RKO (cell line): ENCODE data around the gene MOSMO.
"Not testable (repeated sequence)": the region's sequence is repeated elsewhere in the genome, so short reads cannot be mapped to it uniquely, and the experiment has no call there.

Experiments used
- DNase-seq: peaks from one replicate; pipeline ENCODE4 v3.0.0-alpha.2; 2016; ENCODE audit warnings: low spot score

MOSMO gene

DNA sequence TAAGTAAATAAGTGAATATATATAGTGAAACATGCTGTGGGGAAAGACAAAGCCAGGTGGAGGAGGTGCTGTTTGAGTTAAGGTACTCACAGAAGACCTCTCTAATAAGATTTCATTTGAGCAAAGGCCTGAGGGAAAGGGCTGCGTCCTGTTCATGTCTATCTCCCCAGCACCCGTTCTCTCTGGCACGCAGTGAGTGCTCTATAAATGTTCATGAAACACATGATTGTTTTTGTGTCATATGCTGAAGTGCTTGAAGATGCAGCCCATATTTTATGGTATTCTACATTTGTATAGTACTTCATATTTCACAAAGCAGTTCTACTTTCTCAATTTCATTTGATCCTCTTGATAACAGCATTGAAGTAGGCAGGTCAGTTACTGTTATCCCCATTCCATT is 85.4 kb downstream of the MOSMO start:
- DNase-seq = no peak

DNA sequence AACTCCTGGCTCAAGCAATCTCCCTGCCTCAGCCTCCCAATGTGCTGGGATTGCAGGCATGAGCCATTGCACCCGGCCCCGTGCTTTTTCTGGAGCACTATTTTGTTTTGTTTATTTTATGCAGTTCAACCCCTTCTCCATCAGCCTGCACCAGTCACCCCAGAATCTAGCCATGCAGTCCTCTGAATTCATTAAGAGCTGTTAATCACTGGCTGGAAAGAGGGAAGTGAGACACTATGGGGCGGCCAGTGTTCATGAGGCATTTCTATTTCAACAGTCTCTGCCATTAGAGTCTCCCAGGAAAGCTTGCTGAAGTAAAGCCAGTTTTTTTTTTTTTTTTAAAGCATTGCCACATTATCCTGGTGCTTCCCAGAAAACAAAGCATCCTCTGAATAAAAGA is 86.1 kb downstream of the MOSMO start:
- no peak for DNase-seq

DNA sequence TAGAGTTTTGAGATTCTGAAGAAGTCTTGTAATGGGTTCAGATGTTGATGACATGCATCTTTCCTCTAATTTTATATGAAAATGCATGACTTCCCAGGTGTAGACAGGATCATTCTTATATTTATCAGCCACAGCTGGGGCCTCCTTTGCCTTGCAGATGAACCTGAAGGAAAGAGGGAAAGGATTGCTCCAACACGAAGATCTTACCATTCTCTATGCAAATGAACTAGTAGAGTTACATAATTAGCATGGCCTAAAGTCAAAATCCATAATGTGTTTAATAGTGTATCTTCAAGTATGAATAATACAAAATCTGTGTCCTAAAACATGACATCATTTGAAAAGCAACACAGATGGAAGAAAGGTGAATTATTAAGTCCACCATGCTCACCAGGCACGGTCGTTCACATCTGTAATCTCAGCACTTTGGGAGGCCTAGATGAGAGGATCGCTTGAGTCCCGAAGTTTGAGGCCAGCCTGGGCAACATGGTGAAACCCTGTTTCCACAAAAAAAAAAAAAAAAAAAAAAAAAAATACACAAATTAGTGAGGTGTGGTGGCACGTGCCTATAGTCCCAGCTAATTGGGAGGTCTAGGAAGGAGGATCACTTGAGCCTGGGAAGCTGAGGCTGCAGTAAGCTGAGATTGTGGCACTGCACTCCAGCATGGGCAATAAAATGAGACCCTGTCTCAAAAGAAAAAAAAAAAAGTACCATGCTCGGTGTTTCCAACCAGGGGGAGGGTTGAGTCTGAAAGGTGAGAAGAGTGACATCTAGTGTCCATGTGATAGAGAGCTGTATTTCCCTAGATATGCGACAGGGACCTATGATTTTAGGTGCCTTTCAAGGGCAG is 90.7 kb downstream of the MOSMO start:
- peak; percentile 68 for DNase-seq

DNA sequence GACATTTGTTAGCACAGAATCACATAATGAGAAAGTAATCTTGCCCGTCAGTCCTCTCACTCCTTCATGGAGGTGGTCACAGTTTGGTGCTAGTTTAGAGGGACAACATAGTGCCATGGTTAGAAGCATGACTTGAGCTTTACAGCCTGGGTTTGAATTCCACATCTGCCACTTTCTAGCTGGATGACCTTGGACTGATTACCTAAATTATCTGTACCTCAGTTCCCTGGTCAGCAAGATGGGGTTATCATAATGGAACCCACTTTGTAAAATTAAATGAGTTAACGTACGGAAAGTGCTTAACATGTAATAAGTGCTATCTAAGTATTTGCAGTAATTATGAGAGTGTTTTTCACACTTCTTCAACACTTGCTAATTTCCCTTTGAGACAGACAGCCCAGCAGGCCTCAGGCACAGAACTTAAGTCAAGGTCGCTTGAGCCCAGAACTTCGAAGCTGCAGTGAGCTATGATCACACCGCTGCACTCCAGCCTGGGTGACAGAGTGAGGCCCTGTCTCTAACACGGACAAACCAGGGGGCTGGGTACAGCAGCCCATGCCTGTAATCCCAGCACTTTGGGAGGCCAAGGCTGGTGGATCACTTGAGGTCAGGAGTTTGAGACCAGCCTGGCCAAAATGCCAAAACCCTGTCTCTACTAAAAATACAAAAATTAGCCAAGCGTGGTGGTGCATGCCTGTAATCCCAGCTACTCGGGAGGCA is 91.5 kb downstream of the MOSMO start:
- DNase-seq = no peak

DNA sequence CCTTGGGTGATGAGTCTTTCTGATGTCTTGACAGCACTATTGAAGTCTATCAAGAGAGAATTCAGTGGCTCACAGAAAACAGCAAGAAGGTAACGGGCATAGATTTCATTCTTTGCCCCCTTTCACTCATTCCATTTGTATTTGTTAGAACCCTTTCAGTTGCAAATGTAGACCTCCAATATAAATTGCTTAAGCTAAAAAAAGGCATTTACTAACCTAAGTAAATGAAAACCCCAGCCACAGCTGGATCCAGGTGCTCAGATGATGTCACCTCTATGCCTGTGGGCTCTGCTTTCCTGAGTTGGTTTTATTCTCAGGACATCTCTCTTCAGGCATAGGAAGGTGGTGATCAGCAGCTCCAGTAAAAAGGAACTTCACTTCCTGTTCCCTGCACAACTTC is 95.5 kb downstream of the MOSMO start:
- no peak for DNase-seq

DNA sequence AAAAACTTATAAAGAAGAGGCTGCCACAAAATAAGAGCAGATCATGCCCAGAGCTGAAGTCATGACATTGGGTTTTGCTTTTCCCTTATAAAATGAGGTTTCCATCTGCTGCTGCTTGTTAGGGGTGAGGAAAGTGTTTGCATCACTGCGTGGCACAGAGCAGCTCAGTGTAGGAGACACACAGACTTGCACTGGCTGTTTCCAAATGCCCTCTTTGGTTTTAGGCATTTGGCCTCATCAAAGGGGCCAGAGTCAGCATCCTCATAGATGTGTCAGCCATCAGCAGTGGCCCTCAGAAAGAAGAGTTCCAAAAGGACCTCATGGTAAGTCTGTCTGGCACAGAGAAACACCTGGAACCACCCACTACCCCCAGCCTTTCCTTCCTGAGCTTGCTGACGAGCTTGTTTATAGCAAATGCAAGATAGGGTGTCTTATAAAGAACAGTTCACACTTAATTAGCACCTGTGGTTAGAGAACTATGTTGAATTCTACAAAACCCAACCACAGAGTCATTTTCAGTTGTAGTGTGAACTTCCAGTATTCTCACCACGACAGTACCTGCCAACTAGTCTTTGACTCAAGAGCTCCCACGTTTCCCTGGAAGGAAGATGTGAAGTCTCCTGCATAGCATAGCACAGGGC is 101.5 kb downstream of the MOSMO start:
- no peak for DNase-seq

DNA sequence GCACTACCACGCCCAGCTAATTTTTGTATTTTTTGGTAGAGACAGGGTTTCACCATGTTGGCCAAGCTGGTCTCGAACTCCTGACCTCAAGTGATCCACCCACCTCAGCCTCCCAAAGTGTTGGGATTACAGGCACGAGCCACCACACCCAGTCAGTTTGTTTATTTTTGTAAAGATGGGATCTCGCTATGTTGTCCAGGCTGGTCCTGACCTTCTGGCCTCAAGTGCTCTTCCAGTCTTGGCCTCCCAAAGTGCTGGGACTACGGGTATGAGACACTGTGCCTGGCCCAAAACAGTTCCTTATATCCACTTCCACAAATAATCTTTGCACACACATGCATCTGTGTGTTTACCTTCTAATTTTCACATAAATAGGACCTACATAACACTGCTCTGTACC is 103.7 kb downstream of the MOSMO start:
- DNase-seq = not testable (repeated sequence)

DNA sequence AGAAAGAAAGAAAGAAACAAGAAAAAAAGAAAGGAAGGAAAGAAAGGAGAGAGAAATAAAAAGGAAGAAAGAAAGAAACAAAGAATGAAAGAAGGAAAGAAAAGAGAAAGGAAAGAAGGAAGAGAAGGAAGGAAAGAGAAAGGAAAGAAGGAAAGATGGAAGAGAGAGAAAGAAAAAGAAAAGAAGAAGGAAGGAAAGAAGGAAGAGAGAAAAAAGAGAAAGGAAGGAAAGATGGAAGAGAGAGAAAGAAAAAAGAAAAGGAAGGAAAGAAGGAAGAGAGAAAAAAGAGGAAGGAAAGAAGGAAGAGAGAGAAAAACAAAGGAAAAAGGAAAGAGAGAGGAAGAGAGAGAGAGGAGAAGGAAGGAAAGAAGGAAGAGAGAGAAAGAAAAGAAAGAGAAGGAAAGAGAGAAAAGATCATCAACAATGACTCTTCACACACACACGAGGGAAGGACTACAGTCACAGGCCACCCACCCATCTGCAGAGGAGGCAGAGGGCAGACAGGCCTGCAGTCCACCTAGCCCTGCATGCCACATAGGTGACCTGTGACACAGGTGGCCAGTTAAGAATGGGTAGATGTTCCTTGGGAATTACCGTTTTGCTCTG is 108.3 kb downstream of the MOSMO start:
- DNase-seq = no peak

DNA sequence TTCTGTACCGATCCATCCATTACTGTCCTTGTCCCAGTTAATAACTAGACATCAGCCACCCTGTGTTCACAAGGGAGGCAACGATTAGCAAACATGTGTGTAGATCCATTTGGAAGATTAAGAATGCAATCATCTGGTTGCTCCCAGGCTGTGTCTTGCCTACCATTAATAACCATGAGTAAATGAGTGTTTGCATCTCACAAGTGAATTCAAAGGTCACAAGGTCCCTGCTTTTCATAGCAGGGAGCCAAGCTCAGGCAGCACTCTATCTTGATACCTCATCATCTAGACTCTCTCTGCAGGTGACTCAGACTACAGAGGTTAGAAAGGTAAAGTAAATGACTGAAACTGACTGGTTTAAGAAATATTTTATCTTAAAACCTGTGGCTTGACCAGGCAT is 109.7 kb downstream of the MOSMO start:
- no peak for DNase-seq

DNA sequence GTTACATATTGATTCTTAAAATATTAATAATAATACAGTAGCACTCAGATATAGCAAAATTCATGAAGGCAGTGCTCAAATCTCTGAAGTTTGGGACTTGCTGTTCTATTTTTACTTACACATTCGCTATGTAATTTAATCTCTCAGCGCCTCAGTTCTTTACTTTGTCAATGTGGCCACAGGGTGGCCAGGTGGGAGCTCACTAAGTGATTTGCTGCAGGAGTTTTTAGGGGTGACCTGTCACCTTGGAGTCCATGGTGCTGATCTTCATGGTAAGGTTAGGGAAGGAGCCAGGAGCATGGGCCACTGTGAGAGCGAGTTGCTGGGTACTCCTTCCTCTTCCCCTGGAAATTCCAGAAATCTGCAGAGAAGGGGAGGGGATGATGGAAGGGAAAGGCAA is 112.5 kb downstream of the MOSMO start:
- no peak for DNase-seq

DNA sequence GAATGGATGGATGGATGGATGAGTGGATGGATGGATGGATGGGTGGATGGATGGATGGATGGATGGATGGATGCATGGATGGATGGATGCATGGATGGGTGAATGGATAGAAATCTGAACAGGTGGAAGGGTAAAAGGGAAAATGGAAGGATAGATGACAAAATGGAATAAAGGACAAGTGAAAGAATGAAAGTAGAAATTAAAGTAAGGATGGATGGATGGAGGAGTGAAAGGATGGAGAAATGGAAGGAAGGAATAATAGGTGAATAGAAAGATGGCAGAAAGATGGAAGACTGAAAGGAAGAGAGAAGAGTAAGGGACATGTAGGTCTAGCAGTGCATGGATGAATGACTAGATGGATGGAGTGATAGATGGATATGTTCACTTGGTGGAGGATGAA is 114.3 kb downstream of the MOSMO start:
- DNase-seq = no peak

DNA sequence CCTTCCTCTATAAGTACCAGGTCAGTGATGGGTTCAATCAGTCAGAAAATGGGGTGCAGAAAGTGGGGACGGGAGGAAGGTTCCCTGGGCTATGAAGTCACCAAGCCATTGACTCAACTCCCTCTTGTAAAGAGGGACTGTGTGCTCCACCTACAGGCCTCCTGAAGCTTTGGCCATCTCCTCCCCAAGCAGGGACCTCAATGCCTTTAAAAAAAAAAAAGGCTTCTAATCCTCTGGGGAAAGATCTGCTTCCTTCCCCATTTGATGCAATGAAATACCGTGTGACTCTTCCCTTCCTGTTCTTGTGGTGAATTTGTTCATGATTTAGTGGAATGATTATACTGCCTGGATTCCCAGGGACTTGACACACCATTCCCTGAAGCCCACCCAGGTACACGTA is 115.2 kb downstream of the MOSMO start:
- peak; percentile 37 for DNase-seq

DNA sequence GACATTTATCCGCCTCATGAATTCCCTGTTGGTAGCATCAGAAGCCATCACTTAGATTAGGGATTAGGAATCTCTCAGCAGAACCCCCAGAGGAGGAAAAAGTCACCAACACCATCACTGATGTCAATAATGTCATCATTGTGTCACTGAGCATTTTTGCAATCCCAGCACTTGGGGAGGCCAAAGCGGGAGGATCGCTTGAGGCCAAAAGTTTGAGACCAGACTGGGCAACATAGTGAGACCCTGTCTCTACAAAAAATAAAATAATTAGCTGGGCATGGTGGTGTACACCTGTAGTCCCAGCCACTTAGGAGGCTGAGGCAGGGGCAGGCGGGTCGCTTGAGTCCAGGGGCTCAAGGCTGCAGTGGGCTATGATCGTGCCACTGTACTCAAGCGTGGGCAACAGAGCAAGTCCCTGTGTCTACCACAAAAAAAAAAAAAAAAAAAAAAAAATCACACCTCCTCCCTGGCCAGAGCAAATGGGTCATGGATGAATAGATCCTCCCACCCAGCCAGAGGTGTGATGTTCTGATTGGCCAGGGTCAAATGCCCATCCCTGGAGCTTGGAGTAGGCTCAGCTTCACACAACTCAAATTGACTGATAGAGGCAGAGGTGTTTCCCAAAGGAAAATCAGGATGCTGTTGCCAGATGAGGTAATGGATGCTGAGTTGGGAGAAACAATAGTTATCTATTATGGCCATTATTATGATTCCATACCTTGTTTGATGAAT is 116.0 kb downstream of the MOSMO start:
- no peak for DNase-seq

DNA sequence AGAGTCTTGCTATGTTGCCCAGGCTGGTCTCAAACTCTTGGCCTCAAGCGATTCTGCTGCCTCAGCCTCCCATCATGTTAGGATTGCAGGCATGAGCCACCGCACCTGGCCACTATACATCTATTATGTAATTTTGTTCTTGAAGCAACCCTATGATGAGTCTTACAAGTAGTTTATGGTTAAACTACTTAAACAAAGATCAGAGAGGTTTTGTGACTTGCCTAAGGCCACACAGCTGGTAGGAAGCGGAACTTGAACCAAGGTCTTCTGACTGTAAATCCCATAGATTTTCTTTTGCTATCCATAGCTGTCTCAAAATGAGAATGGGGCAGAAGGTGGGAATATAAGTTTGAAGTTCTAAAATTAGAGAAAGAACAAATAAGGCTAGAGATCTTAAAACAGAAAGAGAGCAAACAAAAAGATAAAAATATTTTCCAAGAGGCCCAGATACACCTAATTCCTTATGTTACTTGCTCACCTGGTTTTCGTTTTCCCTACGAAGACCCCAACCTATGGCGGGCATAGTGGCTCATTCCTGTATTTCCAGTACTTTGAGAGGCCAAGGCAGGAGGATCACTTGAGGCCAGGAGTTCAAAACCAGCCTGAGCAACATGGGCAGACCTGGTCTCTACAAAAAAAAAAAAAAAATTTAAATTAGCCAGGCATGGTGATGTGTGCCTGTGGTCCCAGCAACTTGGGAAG is 116.8 kb downstream of the MOSMO start:
- no peak for DNase-seq

DNA sequence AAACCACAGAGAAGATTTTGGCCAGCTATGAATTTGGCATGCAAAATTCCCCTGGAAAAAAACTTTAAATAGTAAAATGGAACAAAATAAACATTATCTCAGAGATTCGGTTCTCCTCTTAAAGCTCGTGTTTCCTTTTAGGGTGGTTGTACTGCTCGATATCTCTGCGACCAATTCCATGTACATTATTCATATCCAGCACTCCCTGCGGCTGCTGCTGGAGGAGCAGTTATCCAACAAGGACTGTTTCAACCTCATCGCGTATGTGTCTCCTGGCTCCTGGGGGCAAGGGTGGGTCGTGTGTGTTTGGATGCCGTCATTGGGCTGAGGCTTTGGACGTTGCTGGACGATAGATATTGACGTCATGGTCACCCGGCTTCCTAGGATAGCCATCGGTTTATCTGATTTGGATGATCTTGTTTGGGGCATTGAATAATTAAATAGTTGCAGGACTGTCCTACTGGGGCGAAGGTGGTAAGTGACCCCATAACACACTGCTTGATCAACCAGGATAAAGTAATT is 118.2 kb downstream of the MOSMO start:
- no peak for DNase-seq

DNA sequence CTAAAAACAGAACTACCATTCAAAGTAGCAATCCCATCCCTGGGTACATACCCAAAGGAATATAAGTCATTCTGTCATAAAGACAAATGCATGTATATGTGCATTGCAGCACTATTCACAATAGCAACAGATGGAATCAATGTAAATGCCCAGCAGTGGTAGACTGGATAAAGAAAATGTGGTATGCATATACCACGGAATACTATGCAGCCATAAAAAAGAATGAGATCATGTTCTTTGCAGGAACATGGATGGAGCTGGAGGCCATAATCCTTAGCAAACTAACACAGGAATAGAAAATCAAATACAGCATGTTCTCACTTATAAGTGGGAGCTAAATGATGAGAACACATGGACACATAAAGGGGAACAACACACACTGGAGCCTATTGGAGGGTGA is 120.6 kb downstream of the MOSMO start:
- not testable (repeated sequence) for DNase-seq

DNA sequence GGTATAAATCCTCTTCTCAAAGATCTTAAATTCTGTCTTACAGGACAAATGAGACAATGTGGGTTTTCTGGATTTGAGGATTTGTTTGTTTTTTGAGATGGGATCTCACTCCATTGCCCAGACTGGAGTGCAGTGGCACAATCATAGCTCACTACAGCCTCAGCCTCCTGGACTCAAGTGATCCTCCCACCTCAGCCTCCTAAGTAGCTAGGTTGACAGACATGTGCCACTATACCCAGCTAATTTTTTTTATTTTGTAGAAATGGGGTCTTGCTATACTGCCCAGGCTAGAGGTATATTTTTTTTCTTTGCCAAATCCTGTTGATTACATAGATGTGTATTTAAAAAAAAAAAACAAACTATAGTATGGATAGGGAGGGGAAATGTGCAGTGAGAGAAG is 122.6 kb downstream of the MOSMO start:
- DNase-seq = no peak

DNA sequence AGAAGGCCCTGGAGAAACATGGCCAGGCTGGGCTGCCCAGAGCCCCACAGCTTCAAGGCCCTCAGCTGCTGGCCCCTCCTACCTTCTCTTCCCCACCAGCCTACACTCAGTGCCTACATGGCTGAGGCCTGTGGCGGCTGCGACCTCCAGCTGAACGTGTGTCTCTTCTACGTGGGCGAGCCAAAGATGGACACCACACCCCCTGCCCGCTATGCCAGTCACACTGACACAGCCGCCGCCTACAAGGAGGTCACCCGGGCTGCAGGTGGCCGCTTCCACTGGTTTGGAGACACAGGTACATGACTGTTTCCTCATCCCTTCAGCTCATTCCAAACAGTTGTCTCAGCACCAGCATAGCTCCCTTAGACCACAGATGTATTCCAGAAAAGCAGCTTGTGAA is 124.9 kb downstream of the MOSMO start:
- no peak for DNase-seq
